HCT116 (cell line): ENCODE results near the gene PELO. TPM values are rescaled to one million over a fixed set of nuclear protein-coding genes. Genes with fewer than 3 reads are reported as not detected.
"Not testable (repeated sequence)": the region's sequence is repeated elsewhere in the genome, so short reads cannot be mapped to it uniquely, and the experiment has no call there.

Experiments used
- ATAC-seq: fragments of 200-7000 bp; cut with Tn5 transposase; 2 replicates; pipeline ENCODE4 v1.9.1; 2020; ENCODE audit warnings: mild to moderate bottlenecking, moderate library complexity
- BruUV-seq: library from RNA; stranded (reverse); fragments of 400-500 nt; replicated peaks from 2 replicates; lab custom pipeline; 2021; lab: Mats Ljungman, UMichigan
- CTCF ChIA-PET: fragments of 300-600 bp; sonication (Branson Sonifier 250); formaldehyde crosslinking; loops from one replicate; lab custom pipeline; 2021; ENCODE audit warnings: antibody characterized with exemption; lab: Charles Lee
- POLR2A ChIA-PET: fragments of 300-600, 350-600 bp; sonication (Branson Sonifier 250); formaldehyde crosslinking; loops from one replicate; lab custom pipeline; 2021; ENCODE audit warnings: antibody characterized with exemption; lab: Charles Lee
- RAD21 ChIA-PET, 2 experiments: fragments of 300-600 bp; sonication (Branson Sonifier 250); formaldehyde crosslinking; loops; one replicate each; lab custom pipeline; 2023; ENCODE audit warnings: low total read pairs in 2 of 2; ENCODE audit not compliant: uncharacterized antibody in 2 of 2, unreplicated experiment in 2 of 2, low non-redundant PET in 1 of 2; lab: Charles Lee
- DNase-seq: peaks from one replicate; pipeline ENCODE4 v3.0.0-alpha.2; 2010; ENCODE audit warnings: low read depth, low spot score
- H2AFZ ChIP-seq: fragments of 200-600 bp; shearing (Covaris generic), sonication (generic); 2 replicates; pipeline ENCODE4 v1.6.1; 2017; ENCODE audit warnings: low read depth, mixed run types, mixed read lengths, antibody characterized with exemption, low read length; ENCODE audit not compliant: poor library complexity, severe bottlenecking
- H3K27ac ChIP-seq: 2 replicates; pipeline ENCODE4 v1.5.1; 2012; ENCODE audit warnings: low read depth, low read length
- H3K27me3 ChIP-seq: fragments of 200-600 bp; sonication (generic); 2 replicates; pipeline ENCODE4 v1.6.1; 2016; ENCODE audit warnings: mixed run types, low read length, mixed read lengths; ENCODE audit not compliant: insufficient read depth
- H3K36me3 ChIP-seq, 2 experiments: fragments of 200-500 bp in 1 of 2; fragments of 200-600 bp in 1 of 2; sonication (Bioruptor generic) in 1 of 2; sonication (generic) in 1 of 2; 2 replicates each; pipeline versions ENCODE4 v1.5.1 to v1.6.1; 2014 to 2016; ENCODE audit warnings: low read length in 2 of 2, inconsistent platforms in 1 of 2, mixed read lengths in 1 of 2, mixed run types in 1 of 2; ENCODE audit not compliant: insufficient read depth in 2 of 2, control insufficient read depth in 1 of 2
- H3K4me1 ChIP-seq, 2 experiments: fragments of 200-600 bp in 1 of 2; sonication (generic) in 1 of 2; 2 replicates each; pipeline versions ENCODE4 v1.5.1 to v1.6.1; 2012 to 2017; ENCODE audit warnings: low read length in 2 of 2, inconsistent platforms in 1 of 2, mild to moderate bottlenecking in 1 of 2, mixed read lengths in 1 of 2, mixed run types in 1 of 2, moderate library complexity in 1 of 2; ENCODE audit not compliant: insufficient read depth in 2 of 2, control insufficient read depth in 1 of 2
- H3K4me2 ChIP-seq: fragments of 200-600 bp; sonication (generic); 2 replicates; pipeline ENCODE4 v1.6.1; 2017; ENCODE audit warnings: mixed run types, low read length, mixed read lengths
- H3K4me3 ChIP-seq, 2 experiments: fragments of 200-600 bp in 1 of 2; sonication (generic) in 1 of 2; replicated peaks in 1 of 2; 2 replicates each; pipeline ENCODE4 v1.5.1; 2011 to 2016; ENCODE audit warnings: low read length in 2 of 2, control low read depth in 1 of 2, low read depth in 1 of 2, mild to moderate bottlenecking in 1 of 2, mixed read lengths in 1 of 2, mixed run types in 1 of 2
- H3K79me2 ChIP-seq: fragments of 200-600 bp; sonication (generic); 2 replicates; pipeline ENCODE4 v1.6.1; 2017; ENCODE audit warnings: mild to moderate bottlenecking, mixed run types, low read length, moderate library complexity, mixed read lengths; ENCODE audit not compliant: insufficient read depth
- H3K9ac ChIP-seq: fragments of 200-600 bp; sonication (generic); 2 replicates; pipeline ENCODE4 v1.6.1; 2016; ENCODE audit warnings: low read length, mixed read lengths
- H3K9me2 ChIP-seq: fragments of 200-600 bp; sonication (generic), shearing (Covaris generic); 2 replicates; pipeline ENCODE4 v1.6.1; 2017; ENCODE audit warnings: mixed run types, mild to moderate bottlenecking, moderate library complexity; ENCODE audit not compliant: insufficient read depth
- H3K9me3 ChIP-seq, 2 experiments: fragments of 200-500 bp in 1 of 2; fragments of 200-600 bp in 1 of 2; sonication (Bioruptor generic) in 1 of 2; sonication (generic) in 1 of 2; 2 replicates each; pipeline ENCODE4 v1.6.1; 2014 to 2017; ENCODE audit warnings: low read length in 2 of 2, mixed read lengths in 2 of 2, inconsistent platforms in 1 of 2, low read depth in 1 of 2, mild to moderate bottlenecking in 1 of 2, mixed run types in 1 of 2, moderate library complexity in 1 of 2; ENCODE audit not compliant: control insufficient read depth in 1 of 2, insufficient read depth in 1 of 2
- H4K20me1 ChIP-seq: fragments of 200-600 bp; sonication (generic), shearing (Covaris generic); 2 replicates; pipeline ENCODE4 v1.6.1; 2017; ENCODE audit warnings: mixed run types, mild to moderate bottlenecking, moderate library complexity; ENCODE audit not compliant: insufficient read depth
- CTCF ChIP-seq, 3 experiments: fragments of 200-600 bp in 1 of 3; sonication (generic) in 1 of 3; IDR thresholded peaks in 2 of 3; conservative IDR thresholded peaks in 1 of 3; 2 replicates each; pipeline ENCODE4 v1.5.1; 2012 to 2017; ENCODE audit warnings: low read depth in 2 of 3, low read length in 2 of 3, antibody characterized with exemption in 1 of 3, borderline replicate concordance in 1 of 3, control low read depth in 1 of 3, mild to moderate bottlenecking in 1 of 3, mixed read lengths in 1 of 3, mixed run types in 1 of 3, moderate library complexity in 1 of 3; ENCODE audit not compliant: insufficient read depth in 1 of 3
- TCF7L2 ChIP-seq: IDR thresholded peaks from 2 replicates; pipeline ENCODE4 v1.7.0; 2011; ENCODE audit warnings: borderline replicate concordance, inconsistent platforms; ENCODE audit not compliant: insufficient read depth, insufficient read length; ENCODE audit errors: extremely low read depth
- YY1 ChIP-seq: IDR thresholded peaks from 2 replicates; pipeline ENCODE4 v1.6.1; 2011; ENCODE audit warnings: low read length, low read depth, moderate library complexity, mild to moderate bottlenecking; ENCODE audit not compliant: insufficient replicate concordance; ENCODE audit errors: extremely low read depth
- intact Hi-C: fragments of 100-400 bp; cut with micrococcal nuclease; formaldehyde crosslinking; loops from 2 replicates; pipeline ENCODE4 v1.10.0; 2022
- total RNA-seq: library from RNA; stranded (reverse); gene quantifications from one replicate; pipeline ENCODE4 v1.2.1, GENCODE V29; 2021; ENCODE audit not compliant: unreplicated experiment

The PELO gene
- total RNA-seq, 1 experiment from 2014 or later, result 16.5 TPM

- no peak for DNase-seq
- no peak overlapping the region for H3K9ac ChIP-seq
- no peak overlapping the region for H3K27ac ChIP-seq
- H3K4me2 ChIP-seq, result no peak overlapping the region
- RAD21 ChIA-PET, result no interaction called here
- ATAC-seq, result no peak
- CTCF ChIA-PET, result no interaction called here
- no peaks in the 10 kb centered on the region for H3K9me3 ChIP-seq
- no peaks in the 10 kb centered on the region for H3K36me3 ChIP-seq
- H3K79me2 ChIP-seq, result no peaks in the 10 kb centered on the region
- H4K20me1 ChIP-seq, result no peaks in the 10 kb centered on the region
- H3K4me1 ChIP-seq, result peaks cover 0 to 4% of the 10 kb centered on the region in 2 experiments; a peak in 1 of 4 replicates
- no peak overlapping the region for H3K4me3 ChIP-seq
- no TSS peak for BruUV-seq
- no peak overlapping the region for H2AFZ ChIP-seq
- no peaks in the 10 kb centered on the region for H3K27me3 ChIP-seq
- no peaks in the 10 kb centered on the region for H3K9me2 ChIP-seq
- intact Hi-C loops, result no loop called here
- TF ChIP-seq YY1 (no peak), CTCF (IDR thresholded peaks at IDR 0.05 in 2 of 3, conservative IDR thresholded peaks at IDR 0.05 in 1 of 3; ENCODE audit: borderline replicate concordance in 1 of 3, insufficient read depth in 1 of 3, low read depth in 2 of 3, low read length in 2 of 3) (no peak), TCF7L2 (no peak)
- POLR2A ChIA-PET, result no interaction called here
Measured at GRCh38 chr5:52743970-52744369, 43.7 kb upstream of the PELO start.

DNA sequence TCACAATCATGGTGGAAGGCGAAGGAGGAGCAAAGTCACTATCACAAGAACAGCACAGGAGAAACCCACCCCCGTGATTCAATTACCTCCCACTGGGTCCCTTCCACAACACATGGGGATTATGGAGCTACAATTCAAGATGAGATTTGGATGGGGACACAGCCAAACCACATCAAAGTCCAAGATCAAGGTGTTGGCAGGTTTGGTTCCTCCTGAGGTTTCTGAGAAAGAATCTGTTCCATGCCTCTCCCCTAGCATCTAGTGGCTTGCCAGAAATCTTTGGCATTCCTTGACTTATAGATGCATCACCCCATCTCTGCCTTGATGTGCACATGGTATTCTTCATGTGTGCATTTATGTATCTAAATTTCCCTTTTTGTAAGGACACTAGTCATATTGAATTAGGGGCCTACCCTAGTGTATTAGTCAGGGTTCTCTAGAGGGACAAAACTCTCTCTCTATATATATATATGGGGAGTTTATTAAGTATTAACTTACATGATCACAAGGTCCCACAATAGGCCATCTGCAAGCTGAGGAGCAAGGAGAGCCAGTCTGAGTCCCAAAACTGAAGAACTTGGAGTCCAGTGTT lies 42.8 kb upstream of the PELO start:
- CTCF ChIA-PET, H3K9me2 ChIP-seq, H3K9me3 ChIP-seq, H3K36me3 ChIP-seq, H3K27ac ChIP-seq, DNase-seq, H3K79me2 ChIP-seq, H3K4me2 ChIP-seq, H3K4me3 ChIP-seq, H2AFZ ChIP-seq, H4K20me1 ChIP-seq, POLR2A ChIA-PET, H3K4me1 ChIP-seq, BruUV-seq, H3K27me3 ChIP-seq, RAD21 ChIA-PET, intact Hi-C loops, H3K9ac ChIP-seq: not testable (repeated sequence)
- peak; percentile 44 for ATAC-seq
